Measurements from ENCODE around the gene BCL11B. TPM values are rescaled to one million over a fixed set of nuclear protein-coding genes. Genes with fewer than 3 reads are reported as not detected.
A peak's percentile ranks its signal among the peaks of the same experiment; 100 is the strongest.

BCL11B gene
- polyA plus RNA-seq, 3 donors, result 0.01 TPM; not detected in 2

GRCh38 chr14:99177886-99178835 is 93.8 kb downstream of the BCL11B start:
- no peaks in the 10 kb centered on the region for H3K36me3 ChIP-seq (replicated peaks in 1 of 2; ENCODE audit: control insufficient read depth in 1 of 2, insufficient read depth in 2 of 2, low read length in 2 of 2)
- H3K4me2 ChIP-seq (replicated peaks; ENCODE audit: extremely low read depth, low read length, poor library complexity, severe bottlenecking), result no peak overlapping the region
- H2AFZ ChIP-seq (ENCODE audit: insufficient read depth, low read depth, low read length, poor library complexity, severe bottlenecking), result no peak overlapping the region
- intact Hi-C loops (cut with micrococcal nuclease), result no loop called here
- H3K4me3 ChIP-seq (replicated peaks in 1 of 3; ENCODE audit: low read depth in 2 of 3, low read length in 3 of 3), result no peak overlapping the region
- Mint-ChIP-seq H3K4me3 (peak overlapping the region in 1 of 2 donors; percentile 4), H3K9me3 (peaks cover 6 to 17% (median 12%) of the 10 kb centered on the region in 7 donors), H3K27me3 (ENCODE audit: low read depth in 3 of 3) (peaks cover 0 to 4% (median 0%) of the 10 kb centered on the region in 3 donors), H3K36me3 (no peaks in the 10 kb centered on the region), H3K27ac (peak overlapping the region in 2 of 7 donors; percentile 8 to 66), H3K4me1 (peaks cover 8% of the 10 kb centered on the region)
- no peaks in the 10 kb centered on the region for H3K79me2 ChIP-seq (ENCODE audit: insufficient read depth, low read length)
- 88% methylated on average over 9 of the region's 18 CpGs for WGBS (ENCODE audit: insufficient coverage)
- DNase-seq, result no peak
- no peak overlapping the region for H3K27ac ChIP-seq (ENCODE audit: low read depth in 1 of 2, low read length in 2 of 2)
- H3K9ac ChIP-seq (ENCODE audit: insufficient read depth, low read length, poor library complexity, severe bottlenecking), result no peak overlapping the region
- TF ChIP-seq CTCF (IDR thresholded peaks at IDR 0.05), result no peak
- H3K9me3 ChIP-seq (replicated peaks in 1 of 2; ENCODE audit: control insufficient read depth in 1 of 2, insufficient read depth in 1 of 2, low read length in 2 of 2), result peaks cover 8 to 11% of the 10 kb centered on the region in 2 donors
- H3K27me3 ChIP-seq (ENCODE audit: control insufficient read depth in 2 of 2, insufficient read depth in 2 of 2, low read length in 2 of 2), result no peaks in the 10 kb centered on the region
- H3K4me1 ChIP-seq (ENCODE audit: control insufficient read depth in 1 of 2, insufficient read depth in 2 of 2, low read length in 2 of 2), result peaks cover 0 to 5% of the 10 kb centered on the region in 2 donors
- no peaks in the 10 kb centered on the region for H4K20me1 ChIP-seq (ENCODE audit: insufficient read depth, low read length)

- DNase-seq, result no peak
- Histone ChIP-seq H3K27ac (ENCODE audit: low read depth in 1 of 2, low read length in 2 of 2) (no peak overlapping the region), H3K36me3 (replicated peaks in 1 of 2; ENCODE audit: control insufficient read depth in 1 of 2, insufficient read depth in 2 of 2, low read length in 2 of 2) (no peaks in the 10 kb centered on the region), H3K27me3 (ENCODE audit: control insufficient read depth in 2 of 2, insufficient read depth in 2 of 2, low read length in 2 of 2) (no peaks in the 10 kb centered on the region), H4K20me1 (ENCODE audit: insufficient read depth, low read length) (no peaks in the 10 kb centered on the region), H3K9ac (ENCODE audit: insufficient read depth, low read length, poor library complexity, severe bottlenecking) (no peak overlapping the region), H3K4me2 (replicated peaks; ENCODE audit: extremely low read depth, low read length, poor library complexity, severe bottlenecking) (no peak overlapping the region), H3K9me3 (replicated peaks in 1 of 2; ENCODE audit: control insufficient read depth in 1 of 2, insufficient read depth in 1 of 2, low read length in 2 of 2) (peaks cover 8 to 11% of the 10 kb centered on the region in 2 donors), H3K4me3 (replicated peaks in 1 of 3; ENCODE audit: low read depth in 2 of 3, low read length in 3 of 3) (no peak overlapping the region), H3K4me1 (ENCODE audit: control insufficient read depth in 1 of 2, insufficient read depth in 2 of 2, low read length in 2 of 2) (peaks cover 0 to 5% of the 10 kb centered on the region in 2 donors), H3K79me2 (ENCODE audit: insufficient read depth, low read length) (no peaks in the 10 kb centered on the region), H2AFZ (ENCODE audit: insufficient read depth, low read depth, low read length, poor library complexity, severe bottlenecking) (no peak overlapping the region)
- no peak overlapping the region for H3K4me3 Mint-ChIP-seq
- 97% methylated on average over 16 of the region's 16 CpGs for WGBS (ENCODE audit: insufficient coverage)
- intact Hi-C loops (cut with micrococcal nuclease), result no loop called here
- no peak for TF ChIP-seq CTCF (IDR thresholded peaks at IDR 0.05)
- H3K9me3 Mint-ChIP-seq, result peaks cover 6 to 17% (median 12%) of the 10 kb centered on the region in 7 donors
- H3K27me3 Mint-ChIP-seq (ENCODE audit: low read depth in 3 of 3), result peaks cover 0 to 4% (median 0%) of the 10 kb centered on the region in 3 donors
- no peak overlapping the region for H3K27ac Mint-ChIP-seq
- H3K36me3 Mint-ChIP-seq, result no peaks in the 10 kb centered on the region
- peaks cover 8% of the 10 kb centered on the region for H3K4me1 Mint-ChIP-seq
Measured at GRCh38 chr14:99177046-99177655, 94.8 kb downstream of the BCL11B start.
